HG02884 (cell line): ENCODE data around the gene CLEC1A.
A peak's percentile ranks its signal among the peaks of the same experiment; 100 is the strongest.

Experiments
- ATAC-seq: cut with Tn5 transposase; IDR thresholded peaks from one replicate; pipeline ENCODE4 v1.9.1; 2021; ENCODE audit warnings: mild to moderate bottlenecking, moderate library complexity; ENCODE audit not compliant: unreplicated experiment

The CLEC1A gene, protein sequence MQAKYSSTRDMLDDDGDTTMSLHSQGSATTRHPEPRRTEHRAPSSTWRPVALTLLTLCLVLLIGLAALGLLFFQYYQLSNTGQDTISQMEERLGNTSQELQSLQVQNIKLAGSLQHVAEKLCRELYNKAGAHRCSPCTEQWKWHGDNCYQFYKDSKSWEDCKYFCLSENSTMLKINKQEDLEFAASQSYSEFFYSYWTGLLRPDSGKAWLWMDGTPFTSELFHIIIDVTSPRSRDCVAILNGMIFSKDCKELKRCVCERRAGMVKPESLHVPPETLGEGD

GRCh38 chr12:10098791-10099190 is at the start of gene CLEC1A:
TSS of gene CLEC1A (minus strand) at chr12:10098985. CDS start at chr12:10098922, 63 bp downstream.
- ATAC-seq = no peak

DNA sequence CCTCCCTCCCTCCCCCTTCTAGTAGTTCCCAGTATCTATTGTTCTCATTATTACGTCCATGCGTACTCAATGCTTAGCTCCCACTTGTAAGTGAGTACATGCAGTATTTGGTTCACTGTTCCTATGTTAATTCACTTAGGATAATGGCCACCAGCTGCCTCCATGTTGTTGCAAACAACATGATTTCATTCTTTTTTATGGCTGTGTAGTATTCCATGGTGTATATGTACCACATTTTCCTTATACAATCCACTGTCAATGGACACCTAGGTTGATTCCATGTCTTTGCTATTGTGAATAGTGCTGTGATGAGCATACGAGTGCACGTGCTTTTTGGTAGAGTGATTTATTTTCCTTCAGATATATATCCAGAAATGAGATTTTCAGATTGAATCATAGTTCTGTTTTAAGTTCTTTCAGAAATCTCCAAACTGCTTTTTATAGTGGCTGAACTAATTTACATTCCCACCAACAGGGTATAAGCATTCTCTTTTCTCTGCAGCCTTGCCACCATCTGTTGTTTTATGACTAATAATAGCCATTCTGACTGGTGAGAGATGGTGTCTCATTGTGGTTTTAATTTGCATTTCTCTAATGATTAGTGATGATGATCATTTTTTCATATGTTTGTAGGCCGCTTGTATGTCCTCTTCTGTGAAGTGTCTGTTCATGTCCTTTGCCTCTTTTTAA is 49.1 kb upstream of the CLEC1A start:
- ATAC-seq = peak; percentile 80

- ATAC-seq = no peak
Observed at GRCh38 chr12:10142976-10143589, 44.3 kb upstream of the CLEC1A start.

DNA sequence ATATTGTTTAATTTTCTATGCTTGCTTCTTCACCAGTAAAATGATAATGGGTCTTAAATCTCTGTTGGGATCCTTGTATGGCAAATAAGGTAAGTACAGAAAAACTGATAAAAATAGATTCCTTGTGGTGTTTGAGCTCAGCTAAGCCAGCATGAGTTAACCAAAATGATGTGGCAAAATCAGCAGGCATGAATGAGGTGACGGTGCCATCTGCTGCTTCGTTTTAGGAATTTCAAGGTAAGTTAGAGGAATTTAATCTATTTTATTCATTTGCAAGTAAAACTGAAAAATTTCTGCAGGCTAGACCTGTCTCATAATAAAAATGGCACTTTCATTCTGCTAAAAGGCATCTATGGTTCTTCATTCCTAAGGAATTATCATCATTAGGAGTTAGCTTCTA is 41.2 kb upstream of the CLEC1A start:
- ATAC-seq = no peak

- no peak for ATAC-seq
Observed at GRCh38 chr12:10136637-10137205, 37.9 kb upstream of the CLEC1A start.

DNA sequence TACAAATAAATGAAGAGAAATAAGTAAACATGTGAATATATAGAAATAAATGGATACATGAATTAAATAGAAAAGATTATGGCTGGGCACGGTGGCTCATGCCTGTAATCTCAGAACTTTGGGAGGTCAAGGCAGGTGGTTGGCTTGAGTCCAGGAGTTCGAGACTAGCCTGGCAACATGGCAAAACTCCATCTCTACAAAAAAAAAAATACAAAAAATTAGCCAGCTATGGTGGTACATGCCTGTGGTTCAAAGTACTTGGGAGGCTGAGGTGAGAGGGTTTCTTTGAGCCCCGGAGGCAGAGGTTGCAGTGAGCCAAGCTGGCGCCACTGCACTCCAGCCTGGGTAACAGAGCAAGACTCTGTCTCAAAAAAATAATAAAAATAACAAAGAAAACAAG is 36.3 kb upstream of the CLEC1A start:
- no peak for ATAC-seq

GRCh38 chr12:10132850-10133370 is 34.1 kb upstream of the CLEC1A start:
- no peak for ATAC-seq

- ATAC-seq = no peak
Observed at GRCh38 chr12:10131111-10131690, 32.4 kb upstream of the CLEC1A start.

DNA sequence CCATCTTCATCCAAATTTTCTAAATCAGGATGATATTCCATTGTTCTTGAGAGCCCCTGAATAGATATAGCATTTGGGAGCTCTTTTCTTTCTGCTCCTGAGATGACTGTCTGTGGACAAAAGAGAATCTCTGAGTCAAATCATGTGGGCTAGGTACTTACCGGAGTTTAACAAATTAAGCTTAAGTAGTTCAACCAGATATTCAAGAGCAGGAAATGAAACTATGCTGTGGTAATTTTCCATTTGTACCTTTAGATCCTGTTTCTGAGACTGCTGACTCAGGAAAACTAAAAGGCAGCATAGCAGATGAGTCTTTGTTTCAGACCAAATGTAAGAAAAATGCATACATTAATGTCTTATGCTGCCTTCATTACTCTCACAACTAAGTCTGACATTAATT is 31.3 kb upstream of the CLEC1A start, which contains the start of gene CLEC7A:
TSS of gene CLEC7A (minus strand) at position 158 of the 400 bp plus-strand sequence. CDS start at position 41, 117 bp downstream.
- peak; percentile 87 for ATAC-seq

DNA sequence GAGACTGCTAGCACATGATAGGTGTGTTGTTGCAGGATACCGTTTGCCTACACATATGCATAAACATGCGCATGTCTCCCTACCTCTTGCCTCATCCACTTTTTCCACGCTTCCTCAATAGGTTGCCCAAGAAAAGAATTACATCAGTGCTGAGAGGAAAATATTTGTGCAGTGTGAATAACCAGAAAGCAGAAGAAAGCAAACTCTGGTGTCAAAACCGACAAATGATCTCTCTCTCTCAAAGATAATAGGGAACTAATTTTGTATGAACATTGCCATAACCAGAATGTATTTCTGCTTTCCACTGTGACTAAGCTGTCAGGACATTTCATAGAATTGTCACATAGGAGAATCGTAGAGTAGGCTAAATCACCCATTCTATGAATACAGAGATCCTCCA is 29.9 kb upstream of the CLEC1A start:
- no peak for ATAC-seq

- ATAC-seq = no peak
Observed at GRCh38 chr12:10126413-10126812, 27.6 kb upstream of the CLEC1A start.

GRCh38 chr12:10122689-10123088 is 23.9 kb upstream of the CLEC1A start:
- no peak for ATAC-seq

- no peak for ATAC-seq
Observed at GRCh38 chr12:10121278-10121677, 22.5 kb upstream of the CLEC1A start.

- no peak for ATAC-seq
Observed at GRCh38 chr12:10119066-10119465, 20.3 kb upstream of the CLEC1A start.

DNA sequence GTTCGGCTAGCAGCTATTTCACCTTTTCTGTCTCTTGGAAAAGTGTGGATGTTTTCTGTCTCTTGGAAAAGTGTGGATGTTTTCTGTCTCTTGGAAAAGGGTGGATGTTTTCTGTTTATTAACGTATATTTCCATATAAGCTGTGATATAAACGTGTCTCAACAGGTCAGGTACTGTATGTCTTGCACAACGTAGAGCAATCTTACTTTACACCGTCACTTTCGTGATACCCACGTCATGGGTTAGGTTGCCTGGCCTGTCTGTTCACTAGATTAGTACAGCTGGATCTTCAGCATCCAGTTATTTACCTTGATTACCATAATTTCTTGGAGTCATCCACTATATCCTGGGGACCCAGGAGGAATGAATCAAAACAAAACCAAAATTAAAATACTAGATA is 17.1 kb upstream of the CLEC1A start:
- no peak for ATAC-seq

DNA sequence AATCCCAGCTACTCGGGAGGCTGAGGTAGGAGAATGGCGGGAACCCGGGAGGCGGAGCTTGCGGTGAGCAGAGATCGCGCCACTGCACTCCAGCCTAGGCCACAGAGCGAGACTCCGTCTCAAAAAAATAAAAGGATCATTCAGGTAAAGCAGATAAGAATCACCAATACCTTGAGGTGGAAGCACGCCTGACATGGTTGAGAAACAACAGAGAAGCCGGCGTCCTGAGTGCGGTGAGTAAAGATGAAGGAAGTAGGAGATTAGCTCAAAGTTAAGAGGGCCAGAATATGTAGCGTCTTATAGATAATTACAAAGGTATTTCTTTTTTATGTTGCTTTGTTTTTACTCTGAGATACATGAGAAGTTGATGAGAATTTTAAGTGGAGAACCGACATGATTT is 16.5 kb upstream of the CLEC1A start:
- ATAC-seq = no peak

GRCh38 chr12:10113920-10114319 is 15.1 kb upstream of the CLEC1A start:
- no peak for ATAC-seq

- ATAC-seq = no peak
Observed at GRCh38 chr12:10113075-10113474, 14.3 kb upstream of the CLEC1A start.

DNA sequence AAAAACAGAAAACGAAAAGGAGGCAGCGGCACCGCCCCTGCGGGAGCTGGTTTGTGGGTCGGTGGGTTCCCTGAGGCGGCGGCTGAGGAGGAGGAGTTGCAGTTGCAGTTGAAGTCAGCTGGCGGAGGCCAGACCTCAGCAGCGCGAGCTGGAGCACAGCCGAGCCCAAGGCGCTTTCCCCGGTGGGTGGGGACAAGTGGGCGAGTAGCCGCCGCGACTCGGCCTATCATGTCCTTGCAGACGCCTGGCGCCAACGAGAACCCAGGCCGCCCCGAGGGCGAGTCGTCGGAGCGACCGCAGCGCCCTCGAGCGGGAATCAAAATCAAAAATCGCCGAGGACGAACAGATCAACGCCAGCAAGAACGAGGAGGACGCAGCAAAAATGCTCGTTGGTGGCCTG is 12.7 kb upstream of the CLEC1A start:
- no peak for ATAC-seq

DNA sequence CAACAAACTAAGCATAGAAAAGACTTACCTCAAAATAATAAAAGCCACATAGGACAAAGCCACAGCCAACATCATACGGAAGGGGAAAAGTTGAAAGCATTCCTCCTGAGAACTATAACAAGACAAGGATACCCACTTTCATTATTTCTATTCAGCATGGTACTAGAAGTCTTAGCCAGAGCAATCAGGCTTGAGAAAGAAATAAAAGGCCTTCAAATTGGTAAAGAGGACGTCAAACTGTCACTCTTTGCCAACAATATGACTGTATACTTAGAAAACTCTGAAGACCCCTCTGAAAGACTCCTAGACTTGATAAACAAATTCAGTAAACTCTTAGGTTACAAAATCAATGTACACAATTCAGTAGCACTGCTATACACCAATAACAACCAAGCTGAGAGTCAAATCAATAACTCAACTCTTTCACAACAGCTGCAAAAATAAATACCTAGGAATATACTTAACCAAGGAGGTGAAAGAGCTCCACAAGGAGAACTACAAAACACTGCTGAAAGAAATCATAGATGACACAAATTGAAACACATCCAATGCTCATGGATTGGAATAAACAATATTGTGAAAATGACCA is 11.6 kb upstream of the CLEC1A start:
- no peak for ATAC-seq

- no peak for ATAC-seq
Observed at GRCh38 chr12:10102322-10102721, 3.5 kb upstream of the CLEC1A start.
